Esophagus (tissue), 2 donors: ENCODE results near the gene RBM39. TPM values are rescaled to one million over a fixed set of nuclear protein-coding genes. Genes with fewer than 3 reads are reported as not detected.
"Not testable (repeated sequence)": the region's sequence is repeated elsewhere in the genome, so short reads cannot be mapped to it uniquely, and the experiment has no call there.

Source experiments
- H3K27ac ChIP-seq, 2 donors: one replicate each; pipeline ENCODE4 v1.5.1; 2013; ENCODE audit warnings: low read depth in 2 of 2, mild to moderate bottlenecking in 2 of 2, inconsistent platforms in 1 of 2, low read length in 1 of 2, moderate library complexity in 1 of 2
- H3K27me3 ChIP-seq, 2 donors: one replicate each; pipeline ENCODE4 v1.6.1; 2013; ENCODE audit warnings: low read length in 2 of 2, control low read depth in 1 of 2, mild to moderate bottlenecking in 1 of 2; ENCODE audit not compliant: insufficient read depth in 2 of 2, control insufficient read depth in 1 of 2
- H3K36me3 ChIP-seq, 2 donors: one replicate each; pipeline ENCODE4 v1.6.1; 2013; ENCODE audit warnings: low read length in 1 of 2; ENCODE audit not compliant: control insufficient read depth in 2 of 2, insufficient read depth in 2 of 2
- H3K4me1 ChIP-seq, 2 donors: one replicate each; pipeline ENCODE4 v1.6.1; 2013; ENCODE audit warnings: low read length in 1 of 2; ENCODE audit not compliant: control insufficient read depth in 2 of 2, insufficient read depth in 2 of 2
- H3K4me3 ChIP-seq, 2 donors: one replicate each; pipeline ENCODE4 v1.5.1; 2013; ENCODE audit warnings: low read length in 2 of 2, mild to moderate bottlenecking in 2 of 2, low read depth in 1 of 2, moderate library complexity in 1 of 2
- H3K9me3 ChIP-seq, 2 donors: one replicate each; pipeline ENCODE4 v1.6.1; 2013; ENCODE audit warnings: mild to moderate bottlenecking in 2 of 2, low read depth in 1 of 2, low read length in 1 of 2, moderate library complexity in 1 of 2; ENCODE audit not compliant: control insufficient read depth in 2 of 2, insufficient read depth in 1 of 2
- WGBS, 2 donors: extraction: QIAGEN DNeasy Blood & Tissue Kit; methylation state at CpG; one replicate each; pipeline ENCODE4 v1.1.7; 2013; 5-methylcytosine and 5-hydroxymethylcytosine counted together
- polyA plus RNA-seq, 2 donors: library from polyadenylated mRNA; stranded (reverse); fragments of 200-250 nt; gene quantifications; one replicate each; pipeline ENCODE4 v1.2.3, GENCODE V29; 2013
- donor health status: healthy with polysubstance abuse.
- donor health status: Bipolar disorder and iron deficiency.

The RBM39 gene
- polyA plus RNA-seq, 2 donors: 164 to 335 TPM

DNA sequence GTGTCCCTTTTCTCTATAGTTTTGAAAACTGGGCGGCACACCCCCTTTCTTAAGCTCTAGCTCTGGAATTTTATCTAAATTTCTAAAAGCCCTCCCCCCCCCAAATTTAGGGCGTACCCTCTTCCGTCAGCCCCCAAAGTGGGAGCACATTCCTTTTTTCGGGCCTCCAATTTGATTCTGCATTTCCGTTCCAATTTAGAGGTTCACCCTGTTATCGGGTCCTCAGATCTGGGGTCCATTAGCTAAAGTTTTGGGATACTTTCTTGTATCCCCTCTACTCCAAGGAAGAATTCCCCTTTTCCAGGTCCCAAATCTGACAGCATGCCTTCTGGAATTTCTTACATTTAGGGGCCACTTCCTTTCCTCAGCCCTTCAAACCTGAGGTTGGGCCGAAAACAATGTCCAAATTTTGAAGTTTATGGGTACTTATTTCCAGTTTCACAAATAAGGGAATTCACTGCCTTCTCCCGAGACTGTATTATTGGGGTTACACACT, 30.6 kb upstream of the RBM39 start:
- no peaks in the 10 kb centered on the region for H3K27me3 ChIP-seq
- peaks cover 0 to 4% of the 10 kb centered on the region in 2 donors for H3K36me3 ChIP-seq
- H3K4me3 ChIP-seq: peak overlapping the region; percentile 65 to 84
- H3K4me1 ChIP-seq: peaks cover 5 to 12% of the 10 kb centered on the region in 2 donors
- WGBS, 2 donors: 9 to 10% methylated on average over 8 of the region's 8 CpGs
- H3K9me3 ChIP-seq: no peaks in the 10 kb centered on the region
- peak overlapping the region; percentile 95 for H3K27ac ChIP-seq

DNA sequence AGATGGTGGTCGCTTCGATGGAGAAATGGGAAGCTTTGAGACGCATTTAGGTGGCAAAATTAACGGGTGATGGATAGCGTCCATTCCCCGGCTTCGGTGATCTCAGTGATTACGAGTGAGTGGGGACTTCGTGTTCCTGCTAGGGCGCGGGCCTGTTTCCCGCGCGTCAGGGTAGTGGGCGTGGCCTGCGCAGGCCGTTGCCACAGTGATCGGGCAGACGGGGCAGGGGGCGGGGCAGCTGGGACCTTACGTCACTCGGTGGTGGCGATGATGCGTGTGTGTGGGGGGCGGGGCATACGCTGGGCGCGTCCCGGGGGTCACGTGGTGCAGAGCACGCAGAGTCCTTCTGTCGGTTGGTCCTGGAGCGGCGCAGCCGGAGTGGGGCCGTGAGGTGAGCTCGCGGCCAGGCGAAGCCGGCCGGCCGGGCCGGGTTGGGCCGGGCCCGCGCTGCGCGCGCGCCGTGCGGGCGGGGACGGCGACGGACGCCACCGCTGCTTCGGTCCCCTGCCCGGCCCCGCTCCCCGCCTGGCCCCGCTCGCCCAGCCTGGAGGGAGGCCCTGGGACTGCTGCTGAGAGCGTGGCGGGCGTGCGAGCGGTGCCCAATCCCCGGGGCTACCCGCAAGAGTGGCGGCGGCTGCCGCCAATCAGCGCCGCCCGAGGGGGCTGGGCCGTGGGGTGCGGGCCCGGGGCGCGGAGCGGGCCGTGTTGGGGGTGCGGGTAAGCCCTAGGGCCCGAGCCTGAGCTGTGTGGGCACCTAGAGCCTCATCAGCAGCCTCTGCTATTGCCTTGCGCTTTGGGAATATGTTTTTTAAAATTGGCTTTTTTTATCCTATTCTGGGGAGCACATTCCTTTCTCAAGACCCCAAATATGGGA, 29.9 kb upstream of the RBM39 start, which contains the start of gene PHF20:
Gene PHF20 (plus strand): TSS at position 327 of the 874 bp plus-strand sequence. CDS start 29,508 bp downstream, outside the sequence.
- peaks cover 4 to 8% of the 10 kb centered on the region in 2 donors for H3K4me1 ChIP-seq
- H3K36me3 ChIP-seq: peaks cover 0 to 4% of the 10 kb centered on the region in 2 donors
- H3K4me3 ChIP-seq: peak within 1 kb of the TSS; percentile 65 to 84
- 4% methylated on average over 60 to 87 of the region's 87 CpGs for WGBS, 2 donors
- H3K9me3 ChIP-seq: no peaks in the 10 kb centered on the region
- H3K27me3 ChIP-seq: no peaks in the 10 kb centered on the region
- peak within 1 kb of the TSS; percentile 95 for H3K27ac ChIP-seq

DNA sequence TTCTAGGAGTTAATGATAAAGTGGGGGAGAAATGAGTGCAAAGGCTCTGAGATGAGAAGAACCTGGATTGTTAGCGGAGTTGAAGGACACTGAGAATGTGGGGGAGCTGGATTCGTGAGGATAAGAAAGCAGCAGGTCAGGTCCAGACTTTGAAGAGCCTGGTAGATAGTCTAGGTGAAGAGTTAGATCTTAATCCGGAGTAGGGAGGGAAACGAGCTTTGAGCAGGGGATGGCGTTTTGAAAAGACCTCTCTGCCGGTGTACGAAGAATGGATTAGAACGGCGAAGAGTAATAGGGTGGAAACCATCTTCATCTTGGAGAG, 29.3 kb upstream of the RBM39 start:
- H3K9me3 ChIP-seq: no peaks in the 10 kb centered on the region
- H3K27ac ChIP-seq: peak overlapping the region; percentile 95
- peaks cover 0 to 3% of the 10 kb centered on the region in 2 donors for H3K4me1 ChIP-seq
- no peak overlapping the region for H3K4me3 ChIP-seq
- H3K27me3 ChIP-seq: no peaks in the 10 kb centered on the region
- 82 to 86% methylated on average over 9 of the region's 9 CpGs for WGBS, 2 donors
- H3K36me3 ChIP-seq: peaks cover 0 to 4% of the 10 kb centered on the region in 2 donors

DNA sequence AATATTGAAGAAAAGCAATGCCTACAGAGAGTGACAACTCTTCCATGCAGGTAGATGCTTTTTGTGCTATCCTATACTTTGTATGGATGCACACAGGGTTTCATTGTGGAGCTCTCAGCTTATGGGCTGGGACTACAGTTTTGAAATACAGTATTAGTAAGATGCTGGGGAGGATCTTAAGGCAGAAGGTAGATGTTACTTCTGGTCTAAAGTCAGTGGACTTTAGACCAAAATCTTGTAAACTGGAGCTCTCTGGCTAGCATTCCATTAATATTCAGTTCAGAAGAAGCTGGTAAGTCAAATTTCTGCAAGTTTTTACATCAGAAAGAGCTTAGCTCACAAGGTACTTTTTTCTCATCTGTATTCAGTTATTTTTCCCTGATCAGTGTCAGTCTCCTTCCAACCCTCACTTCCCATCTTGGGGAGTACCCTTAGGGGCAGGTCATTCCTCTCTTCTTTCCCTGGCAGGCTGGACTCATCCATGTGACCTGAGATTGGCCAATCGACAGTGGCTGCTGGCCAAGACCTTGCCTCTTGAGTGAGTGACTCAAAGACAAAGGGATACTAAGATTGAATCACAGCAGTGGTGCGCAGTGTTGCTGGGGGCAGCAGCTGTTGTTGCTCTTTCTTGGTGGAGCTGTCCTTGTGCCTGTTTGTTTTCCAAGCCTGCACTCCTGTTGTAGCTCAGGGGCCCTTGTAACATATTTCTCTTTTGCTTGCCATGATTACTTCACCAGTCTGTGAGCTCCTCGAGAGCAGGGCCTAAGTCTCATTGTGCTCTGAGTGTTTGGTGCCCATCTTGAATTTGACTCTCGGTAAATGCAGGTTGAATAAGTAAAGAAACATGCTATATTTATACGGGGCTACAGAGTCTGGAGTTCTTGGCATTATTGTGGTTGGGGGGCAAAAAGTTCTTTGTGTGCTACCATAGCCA, 26.9 kb upstream of the RBM39 start:
- WGBS, 2 donors: 49 to 56% methylated on average over 5 of the region's 5 CpGs
- Histone ChIP-seq H3K27me3 (no peaks in the 10 kb centered on the region), H3K4me1 (peaks cover 0 to 3% of the 10 kb centered on the region in 2 donors), H3K36me3 (no peaks in the 10 kb centered on the region), H3K27ac (peak overlapping the region; percentile 36 to 88), H3K9me3 (no peaks in the 10 kb centered on the region), H3K4me3 (no peak overlapping the region)

DNA sequence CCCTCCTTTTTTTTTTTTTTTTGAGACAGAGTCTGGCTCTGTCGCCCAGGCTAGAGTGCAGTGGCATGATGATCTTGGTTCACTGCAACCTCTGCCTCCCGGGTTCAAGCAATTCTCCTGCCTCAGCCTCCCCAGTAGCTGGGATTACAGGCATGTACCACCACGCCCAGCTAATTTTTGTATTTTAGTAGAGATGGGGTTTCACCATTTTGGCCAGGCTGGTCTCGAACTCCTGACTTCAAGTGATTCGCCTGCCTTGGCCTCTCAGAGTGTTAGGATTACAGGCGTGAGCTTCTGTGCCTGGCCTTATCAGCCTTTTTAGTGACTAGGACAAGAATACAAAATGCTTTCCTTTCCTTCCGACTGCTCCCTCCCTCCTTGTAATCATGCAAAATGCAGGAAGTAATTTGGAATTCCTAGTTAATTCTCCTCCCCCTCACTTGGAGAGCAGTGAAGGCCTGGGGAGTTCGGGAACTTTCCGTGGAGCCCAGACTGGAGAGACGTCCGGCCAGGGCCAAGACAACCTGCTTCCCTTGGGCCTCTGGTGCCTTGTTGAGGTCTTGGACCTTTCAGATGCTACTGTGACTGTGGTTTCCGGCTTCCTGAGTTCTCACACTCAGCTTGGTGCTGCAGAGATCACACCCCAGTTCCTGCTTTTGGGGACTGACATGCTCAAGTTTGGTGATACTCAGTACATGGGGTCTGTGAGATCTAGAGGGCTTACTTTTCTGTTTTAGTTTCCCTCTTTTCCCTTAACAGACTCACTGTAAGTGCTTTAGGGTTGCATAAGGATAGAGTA, 25.8 kb upstream of the RBM39 start:
- H3K4me3 ChIP-seq: no peak overlapping the region
- no peaks in the 10 kb centered on the region for H3K27me3 ChIP-seq
- no peaks in the 10 kb centered on the region for H3K36me3 ChIP-seq
- H3K4me1 ChIP-seq: no peaks in the 10 kb centered on the region
- 50 to 58% methylated on average over 12 of the region's 12 CpGs for WGBS, 2 donors
- H3K9me3 ChIP-seq: no peaks in the 10 kb centered on the region
- peak overlapping the region; percentile 34 to 69 for H3K27ac ChIP-seq

DNA sequence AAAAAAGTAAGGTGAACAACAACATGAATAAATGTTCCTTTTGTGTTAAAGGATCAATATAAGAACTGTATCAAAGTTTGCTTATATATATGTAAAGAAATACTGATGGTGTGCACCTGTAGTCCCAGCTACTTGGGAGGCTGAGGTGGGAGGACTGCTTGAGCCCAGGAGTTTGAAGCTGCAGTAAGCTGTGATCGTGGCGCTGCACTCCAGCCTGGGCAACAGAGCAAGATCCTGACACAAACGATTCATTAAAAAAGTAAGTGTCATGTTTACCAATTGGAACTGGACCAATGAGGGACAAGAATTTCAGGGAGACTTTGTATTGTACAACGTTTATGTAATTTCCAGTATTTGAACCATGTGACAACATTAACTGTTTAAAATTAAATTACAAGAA, 24.8 kb upstream of the RBM39 start:
- Histone ChIP-seq H3K4me3 (no peak overlapping the region), H3K27me3 (no peaks in the 10 kb centered on the region), H3K4me1 (no peaks in the 10 kb centered on the region), H3K9me3 (no peaks in the 10 kb centered on the region), H3K27ac (no peak overlapping the region), H3K36me3 (no peaks in the 10 kb centered on the region)
- 58 to 68% methylated on average over 4 of the region's 4 CpGs for WGBS, 2 donors

DNA sequence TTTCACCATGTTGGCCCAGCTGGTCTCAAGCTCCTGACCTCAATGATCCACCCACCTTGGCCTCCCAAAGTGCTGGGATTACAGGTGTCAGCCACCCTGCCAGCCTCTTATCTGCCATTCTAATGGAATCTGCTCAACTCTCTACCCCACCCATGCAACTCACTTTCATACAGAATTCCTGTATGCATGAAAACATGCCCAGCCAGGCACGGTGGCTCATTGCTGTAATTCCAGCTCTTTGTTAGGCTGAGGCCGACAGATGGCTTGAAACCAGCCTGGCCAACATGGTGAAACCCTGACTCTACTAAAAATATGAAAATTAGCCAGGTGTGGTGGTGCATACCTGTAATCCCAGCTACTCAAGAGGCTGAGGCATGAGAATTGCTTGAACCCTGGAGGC, 22.9 kb upstream of the RBM39 start:
- not testable (repeated sequence) for H3K36me3 ChIP-seq, H3K27me3 ChIP-seq, H3K4me3 ChIP-seq, H3K27ac ChIP-seq, H3K9me3 ChIP-seq, H3K4me1 ChIP-seq
- 57 to 69% methylated on average over 2 of the region's 2 CpGs for WGBS, 2 donors

DNA sequence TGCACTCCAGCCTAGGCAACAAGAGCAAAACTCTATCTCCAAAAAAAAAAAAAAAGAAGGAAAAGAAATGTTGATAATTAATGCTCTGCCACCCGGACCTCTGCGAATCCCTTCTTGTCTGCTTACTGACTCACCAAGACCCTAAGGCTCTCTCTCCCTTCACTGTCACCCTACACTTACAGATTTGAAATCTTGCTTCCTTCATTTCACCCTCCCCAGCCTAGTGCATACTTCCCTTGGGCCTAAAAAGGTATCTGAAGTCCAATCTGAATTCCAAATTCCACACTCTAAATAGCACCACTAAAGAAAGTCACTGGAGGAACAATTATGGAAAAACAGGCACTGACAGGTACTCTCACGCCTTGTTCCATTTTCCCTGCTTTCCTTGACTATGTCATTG, 20.4 kb upstream of the RBM39 start:
- H3K9me3 ChIP-seq: no peaks in the 10 kb centered on the region
- 47 to 61% methylated on average over 3 of the region's 3 CpGs for WGBS, 2 donors
- no peak overlapping the region for H3K4me3 ChIP-seq
- no peaks in the 10 kb centered on the region for H3K27me3 ChIP-seq
- H3K27ac ChIP-seq: no peak overlapping the region
- H3K4me1 ChIP-seq: no peaks in the 10 kb centered on the region
- no peaks in the 10 kb centered on the region for H3K36me3 ChIP-seq

DNA sequence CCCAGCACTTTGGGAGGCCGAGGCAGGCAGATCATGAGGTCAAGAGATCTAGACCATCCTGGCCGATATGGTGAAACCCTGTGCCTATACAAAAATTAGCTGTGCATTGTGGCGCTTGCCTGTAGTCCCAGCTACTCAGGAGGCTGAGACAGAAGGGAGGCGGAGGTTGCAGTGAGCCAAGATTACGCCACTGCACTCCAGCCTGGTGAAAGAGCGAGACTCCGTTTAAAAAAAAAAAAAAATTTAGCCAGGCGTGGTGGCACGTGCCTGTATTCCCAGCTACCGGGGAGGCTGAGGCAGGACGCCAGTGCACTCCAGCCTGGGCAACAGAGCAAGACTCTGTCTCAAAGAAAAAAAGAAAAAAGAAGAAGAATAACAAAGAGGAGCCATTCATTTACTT, 19.5 kb upstream of the RBM39 start:
- WGBS, 2 donors: 95% methylated on average over 11 of the region's 11 CpGs
- H3K36me3 ChIP-seq, H3K27me3 ChIP-seq, H3K4me1 ChIP-seq, H3K4me3 ChIP-seq, H3K9me3 ChIP-seq, H3K27ac ChIP-seq: not testable (repeated sequence)
